Measurements from ENCODE around the gene CD28.
"Not testable (repeated sequence)": the region's sequence is repeated elsewhere in the genome, so short reads cannot be mapped to it uniquely, and the experiment has no call there.

Gene CD28

GRCh38 chr2:203748331-203749126 lies 42.1 kb downstream of the CD28 start:
- no peak for DNase-seq (ENCODE audit: low read depth)

- no peak for DNase-seq (ENCODE audit: low read depth)
These were observed 44.1 kb downstream of the CD28 start for GRCh38 chr2:203750346-203751068.

GRCh38 chr2:203751685-203752271 lies 45.3 kb downstream of the CD28 start:
- DNase-seq (ENCODE audit: low read depth) = no peak

GRCh38 chr2:203756161-203756560 lies 49.7 kb downstream of the CD28 start:
- no peak for DNase-seq (ENCODE audit: low read depth)

GRCh38 chr2:203758841-203759689 lies 52.6 kb downstream of the CD28 start:
- DNase-seq (ENCODE audit: low read depth) = no peak

GRCh38 chr2:203759690-203760365 lies 53.4 kb downstream of the CD28 start:
- no peak for DNase-seq (ENCODE audit: low read depth)

GRCh38 chr2:203761121-203761520 lies 54.7 kb downstream of the CD28 start:
- DNase-seq (ENCODE audit: low read depth) = no peak

- DNase-seq (ENCODE audit: low read depth) = no peak
These were observed 57.0 kb downstream of the CD28 start for GRCh38 chr2:203763241-203763937.

- no peak for DNase-seq (ENCODE audit: low read depth)
These were observed 57.7 kb downstream of the CD28 start for GRCh38 chr2:203763938-203764664.

- no peak for DNase-seq (ENCODE audit: low read depth)
These were observed 66.2 kb downstream of the CD28 start for GRCh38 chr2:203772456-203773165.

- DNase-seq (ENCODE audit: low read depth) = no peak
These were observed 68.3 kb downstream of the CD28 start for GRCh38 chr2:203774760-203775159.

- DNase-seq (ENCODE audit: low read depth) = no peak
These were observed 69.2 kb downstream of the CD28 start for GRCh38 chr2:203775684-203776083.

GRCh38 chr2:203777030-203777429 lies 70.6 kb downstream of the CD28 start:
- DNase-seq (ENCODE audit: low read depth) = no peak

GRCh38 chr2:203779477-203780073 lies 73.1 kb downstream of the CD28 start:
- not testable (repeated sequence) for DNase-seq (ENCODE audit: low read depth)

GRCh38 chr2:203780231-203780630 lies 73.8 kb downstream of the CD28 start:
- DNase-seq (ENCODE audit: low read depth) = no peak

GRCh38 chr2:203781151-203781550 lies 74.7 kb downstream of the CD28 start:
- no peak for DNase-seq (ENCODE audit: low read depth)

GRCh38 chr2:203782262-203782976 lies 76.0 kb downstream of the CD28 start:
- DNase-seq (ENCODE audit: low read depth) = no peak

- DNase-seq (ENCODE audit: low read depth) = no peak
These were observed 77.2 kb downstream of the CD28 start for GRCh38 chr2:203783496-203784203.

Data from stimulated activated CD8-positive, alpha-beta memory T cell treated with anti-CD3 and anti-CD28 coated beads, Interleukin-15, amount 100 ng/mL, for 24 hours (primary cell).